MM.1S (cell line): Measurements from ENCODE around the gene ZNF827.

Source experiments
- CTCF ChIP-seq: fragments of 300-600 bp; sonication (generic); IDR thresholded peaks from 2 replicates; pipeline ENCODE4 v1.5.1; 2016; ENCODE audit warnings: antibody characterized with exemption, low read length, mixed read lengths
- EZH2 ChIP-seq: fragments of 300-600 bp; sonication (generic); optimal IDR thresholded peaks from 2 replicates; pipeline ENCODE3; 2017; ENCODE audit warnings: low read depth, mild to moderate bottlenecking, antibody characterized with exemption, low read length, mixed read lengths

DNA sequence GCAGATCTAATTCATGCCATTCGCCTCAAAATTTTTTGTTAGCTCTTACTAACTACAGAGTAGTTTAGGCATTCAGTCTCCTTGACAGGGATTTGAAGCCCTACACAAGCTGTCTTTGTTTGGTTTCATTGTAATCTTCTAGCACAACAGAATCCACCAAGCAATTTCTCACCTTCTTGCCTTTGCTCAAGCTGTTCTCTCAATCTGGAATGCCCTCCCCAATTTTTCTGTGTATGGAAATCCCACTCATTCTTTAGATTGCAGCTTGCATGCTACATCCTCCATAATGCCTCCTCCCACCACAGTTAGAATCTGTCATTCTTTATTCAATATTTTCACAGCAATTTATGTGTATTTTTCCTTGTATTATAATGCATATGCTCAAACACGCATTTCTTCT lies 195.0 kb downstream of the ZNF827 start:
- TF ChIP-seq CTCF (no peak), EZH2 (no peak)
